ENCODE data around the gene C5orf58.
A peak's percentile ranks its signal among the peaks of the same experiment; 100 is the strongest.
"Not testable (repeated sequence)": the region's sequence is repeated elsewhere in the genome, so short reads cannot be mapped to it uniquely, and the experiment has no call there.

The C5orf58 gene

GRCh38 chr5:170225326-170226128, 7.3 kb upstream of the C5orf58 start:
- DNase-seq: peak; percentile 84

GRCh38 chr5:170226129-170226615, 6.6 kb upstream of the C5orf58 start:
- DNase-seq: no peak

- DNase-seq: no peak
Measured at GRCh38 chr5:170226661-170227060, 6.1 kb upstream of the C5orf58 start.

GRCh38 chr5:170228762-170229435, 3.9 kb upstream of the C5orf58 start:
- DNase-seq: no peak

- DNase-seq: no peak
Measured at GRCh38 chr5:170233358-170233892, 640 bp downstream of the C5orf58 start.

GRCh38 chr5:170235876-170236864, 3.4 kb downstream of the C5orf58 start:
- DNase-seq: no peak

GRCh38 chr5:170238456-170239196, 5.8 kb downstream of the C5orf58 start:
- DNase-seq: no peak

- not testable (repeated sequence) for DNase-seq
Measured at GRCh38 chr5:170245436-170245835, 12.7 kb downstream of the C5orf58 start.

GRCh38 chr5:170246126-170246870, 13.5 kb downstream of the C5orf58 start:
- DNase-seq: no peak

- no peak for DNase-seq
Measured at GRCh38 chr5:170247363-170247762, 14.6 kb downstream of the C5orf58 start.

GRCh38 chr5:170248172-170248930, 15.6 kb downstream of the C5orf58 start:
- DNase-seq: no peak

GRCh38 chr5:170248931-170249227, 16.1 kb downstream of the C5orf58 start:
- DNase-seq: not testable (repeated sequence)

GRCh38 chr5:170249355-170249754, 16.6 kb downstream of the C5orf58 start:
- no peak for DNase-seq

- DNase-seq: no peak
Measured at GRCh38 chr5:170250810-170251317, 18.1 kb downstream of the C5orf58 start.

GRCh38 chr5:170251462-170251861, 18.7 kb downstream of the C5orf58 start:
- DNase-seq: no peak

- DNase-seq: no peak
Measured at GRCh38 chr5:170252109-170252508, 19.3 kb downstream of the C5orf58 start.

GRCh38 chr5:170252720-170253350, 20.1 kb downstream of the C5orf58 start:
- DNase-seq: no peak

GRCh38 chr5:170254056-170254455, 21.3 kb downstream of the C5orf58 start:
- no peak for DNase-seq

GRCh38 chr5:170256571-170256970, 23.8 kb downstream of the C5orf58 start:
- no peak for DNase-seq

- DNase-seq: no peak
Measured at GRCh38 chr5:170257370-170257769, 24.6 kb downstream of the C5orf58 start.

Data from activated CD8-positive, alpha-beta memory T cell treated with anti-CD3 and anti-CD28 coated beads, Interleukin-2, amount 50 U/mL, for 48 hours (primary cell).